ENCODE measurements around the gene ARL9.
"Not testable (repeated sequence)": the region's sequence is repeated elsewhere in the genome, so short reads cannot be mapped to it uniquely, and the experiment has no call there.

- not testable (repeated sequence) for TF ChIP-seq ZNF114 (tag by site-specific recombination; IDR thresholded peaks at IDR 0.05); CTCF (tag by site-specific recombination; IDR thresholded peaks at IDR 0.05); ZBTB6 (tag by site-specific recombination; IDR thresholded peaks at IDR 0.05); MYNN (tag by site-specific recombination; IDR thresholded peaks at IDR 0.05; ENCODE audit: borderline replicate concordance); ZNF76 (tag by site-specific recombination; IDR thresholded peaks at IDR 0.05; ENCODE audit: borderline replicate concordance, low read depth); ZNF623 (tag by site-specific recombination; IDR thresholded peaks at IDR 0.05)
Measured at GRCh38 chr4:56466296-56466761, 39.3 kb upstream of the ARL9 start.

All from HEK293 (cell line).